OCI-LY7 (cell line): ENCODE measurements around the gene TFG. TPM values are rescaled to one million over a fixed set of nuclear protein-coding genes. Genes with fewer than 3 reads are reported as not detected.

Source experiments
- BruUV-seq: library from RNA; stranded (reverse); fragments of 400-500 nt; replicated peaks from 2 replicates; lab custom pipeline; 2021; lab: Mats Ljungman, UMichigan
- CTCF ChIA-PET: fragments of 300-600 bp; sonication (Branson Sonifier 250); formaldehyde crosslinking; loops from one replicate; lab custom pipeline; 2022; ENCODE audit warnings: antibody characterized with exemption; ENCODE audit not compliant: unreplicated experiment; lab: Charles Lee
- POLR2A ChIA-PET: fragments of 300-600 bp; sonication (Branson Sonifier 250); formaldehyde crosslinking; loops from one replicate; lab custom pipeline; 2022; ENCODE audit warnings: antibody characterized with exemption; lab: Charles Lee
- DNase-seq: peaks from one replicate; pipeline ENCODE4 v3.0.0-alpha.2; 2015; ENCODE audit warnings: low spot score
- H2AFZ ChIP-seq: fragments of 200-600 bp; sonication (generic), shearing (Covaris generic); 2 replicates; pipeline ENCODE4 v1.6.1; 2014; ENCODE audit warnings: mild to moderate bottlenecking, antibody characterized with exemption, low read length, moderate library complexity
- H3K27ac ChIP-seq: fragments of 200-600 bp; sonication (generic); 2 replicates; pipeline ENCODE4 v1.5.1; 2014; ENCODE audit warnings: mixed run types, low read depth, mild to moderate bottlenecking, moderate library complexity, low read length, inconsistent platforms; ENCODE audit not compliant: poor library complexity, severe bottlenecking
- H3K36me3 ChIP-seq: fragments of 200-600 bp; sonication (generic); 2 replicates; pipeline ENCODE4 v1.6.1; 2014; ENCODE audit warnings: mild to moderate bottlenecking, antibody characterized with exemption, low read length, moderate library complexity, mixed read lengths; ENCODE audit not compliant: insufficient read depth
- H3K4me1 ChIP-seq: fragments of 200-600 bp; sonication (generic); 2 replicates; pipeline ENCODE4 v1.5.1; 2014; ENCODE audit warnings: mild to moderate bottlenecking, low read length; ENCODE audit not compliant: insufficient read depth, poor library complexity, severe bottlenecking
- H3K4me2 ChIP-seq: fragments of 200-600 bp; sonication (generic); 2 replicates; pipeline ENCODE4 v1.6.1; 2014; ENCODE audit warnings: mild to moderate bottlenecking, low read length
- H3K4me3 ChIP-seq: fragments of 200-600 bp; sonication (generic); 2 replicates; pipeline ENCODE4 v1.5.1; 2014; ENCODE audit warnings: mild to moderate bottlenecking, low read depth, low read length; ENCODE audit not compliant: poor library complexity, severe bottlenecking
- H3K79me2 ChIP-seq: fragments of 200-600 bp; sonication (generic); 2 replicates; pipeline ENCODE4 v1.6.1; 2016; ENCODE audit warnings: low read depth, mild to moderate bottlenecking, low read length, moderate library complexity, mixed read lengths; ENCODE audit not compliant: insufficient read depth
- H3K9me2 ChIP-seq: fragments of 200-600 bp; sonication (generic); 2 replicates; pipeline ENCODE4 v1.6.1; 2016; ENCODE audit warnings: mild to moderate bottlenecking, low read length, mixed read lengths; ENCODE audit not compliant: insufficient read depth
- H3K9me3 ChIP-seq: fragments of 200-600 bp; sonication (generic); 2 replicates; pipeline ENCODE4 v1.6.1; 2014; ENCODE audit warnings: mild to moderate bottlenecking, mixed run types, low read length, mixed read lengths
- H4K20me1 ChIP-seq: fragments of 200-600 bp; sonication (generic); 2 replicates; pipeline ENCODE4 v1.6.1; 2014; ENCODE audit warnings: mild to moderate bottlenecking, antibody characterized with exemption, low read length, moderate library complexity, mixed read lengths; ENCODE audit not compliant: insufficient read depth
- CTCF ChIP-seq: fragments of 200-600 bp; sonication (generic); conservative IDR thresholded peaks from 2 replicates; pipeline ENCODE4 v1.5.1; 2014; ENCODE audit warnings: mild to moderate bottlenecking, antibody characterized with exemption, low read length, moderate library complexity, mixed read lengths
- EZH2phosphoT487 ChIP-seq: fragments of 200-600 bp; sonication (generic); IDR thresholded peaks from 2 replicates; pipeline ENCODE4 v1.6.1; 2018; ENCODE audit warnings: low read depth, borderline replicate concordance, mild to moderate bottlenecking, mixed run types, antibody characterized with exemption, low read length, moderate library complexity, mixed read lengths
- intact Hi-C: fragments of 100-400 bp; cut with micrococcal nuclease; formaldehyde crosslinking; loops from one replicate; pipeline ENCODE4 v1.10.0; 2022; ENCODE audit not compliant: unreplicated experiment
- total RNA-seq, 2 experiments: library from RNA; depleted of rRNA in 1 of 2; stranded (reverse); fragments of >200 nt in 1 of 2; shearing (Covaris generic) in 1 of 2; gene quantifications; 2 replicates each; pipeline ENCODE4 v1.2.3, GENCODE V29; 2014 to 2022

TFG gene
- total RNA-seq, 2 experiments from 2014 or later = 29.4 to 61.1 TPM

- intact Hi-C loops = no loop called here
- Histone ChIP-seq H3K27ac (no peak overlapping the region), H3K79me2 (no peaks in the 10 kb centered on the region), H4K20me1 (no peaks in the 10 kb centered on the region), H3K9me2 (no peaks in the 10 kb centered on the region), H3K4me3 (no peak overlapping the region), H3K36me3 (peaks cover 27% of the 10 kb centered on the region), H2AFZ (no peak overlapping the region), H3K4me2 (no peak overlapping the region), H3K4me1 (no peaks in the 10 kb centered on the region), H3K9me3 (no peaks in the 10 kb centered on the region)
- TSS peak; percentile 3 for BruUV-seq
- no peak for TF ChIP-seq EZH2phosphoT487
- no peak for TF ChIP-seq CTCF
- ChIA-PET CTCF (no interaction called here), POLR2A (interaction anchor here (0.6 to 0.9 kb wide), 2 partner anchors 11 to 710 kb away, joined by 3 read pairs; no protein-coding TSS in a partner anchor)
- no peak for DNase-seq
Observed at GRCh38 chr3:100754563-100755334, 45.5 kb downstream of the TFG start.

- Histone ChIP-seq H4K20me1 (no peaks in the 10 kb centered on the region), H3K4me1 (no peaks in the 10 kb centered on the region), H3K27ac (no peak overlapping the region), H3K4me2 (no peak overlapping the region), H3K79me2 (no peaks in the 10 kb centered on the region), H3K36me3 (peaks cover 12% of the 10 kb centered on the region), H3K9me3 (no peaks in the 10 kb centered on the region), H2AFZ (no peak overlapping the region), H3K4me3 (no peak overlapping the region), H3K9me2 (no peaks in the 10 kb centered on the region)
- no TSS peak for BruUV-seq
- ChIA-PET POLR2A (interaction anchor here (1.4 kb wide), 1 partner anchor 30 kb away, joined by 3 read pairs; no protein-coding TSS in a partner anchor), CTCF (no interaction called here)
- intact Hi-C loops = no loop called here
- DNase-seq = no peak
- TF ChIP-seq EZH2phosphoT487 (no peak), CTCF (no peak)
Observed at GRCh38 chr3:100756441-100756840, 47.1 kb downstream of the TFG start.

GRCh38 chr3:100759159-100759558, 49.9 kb downstream of the TFG start:
- no peak overlapping the region for H3K4me3 ChIP-seq
- H3K27ac ChIP-seq = no peak overlapping the region
- no TSS peak for BruUV-seq
- CTCF ChIA-PET = no interaction called here
- H3K36me3 ChIP-seq = no peaks in the 10 kb centered on the region; the same call in 1 of the 2 replicates
- no peak overlapping the region for H3K4me2 ChIP-seq
- H3K79me2 ChIP-seq = no peaks in the 10 kb centered on the region
- H3K4me1 ChIP-seq = no peaks in the 10 kb centered on the region
- H2AFZ ChIP-seq = no peak overlapping the region
- POLR2A ChIA-PET = interaction anchor here (0.9 to 1.3 kb wide), 2 partner anchors 12 to 15 kb away, joined by 4 to 5 read pairs; no protein-coding TSS in a partner anchor
- no peak for DNase-seq
- intact Hi-C loops = no loop called here
- no peaks in the 10 kb centered on the region for H3K9me3 ChIP-seq
- H3K9me2 ChIP-seq = no peaks in the 10 kb centered on the region
- no peak for TF ChIP-seq CTCF
- TF ChIP-seq EZH2phosphoT487 = no peak
- no peaks in the 10 kb centered on the region for H4K20me1 ChIP-seq
